ENCODE data around the gene WWC2. TPM values are rescaled to one million over a fixed set of nuclear protein-coding genes. Genes with fewer than 3 reads are reported as not detected.

Gene WWC2
- total and polyA plus RNA-seq, 2 experiments from 2014 or later = 50.5 to 74.2 TPM

- Histone ChIP-seq H3K27ac (ENCODE audit: low read depth) (no peak overlapping the region), H3K9me2 (ENCODE audit: insufficient read depth) (no peaks in the 10 kb centered on the region), H3K4me3 (no peak overlapping the region), H3K4me2 (no peak overlapping the region), H2AFZ (no peak overlapping the region), H4K20me1 (replicated peaks; ENCODE audit: insufficient read depth) (no peaks in the 10 kb centered on the region), H3F3A (replicated peaks; ENCODE audit: low read depth) (no peaks in the 10 kb centered on the region), H3K36me3 (ENCODE audit: insufficient read depth) (no peaks in the 10 kb centered on the region), H3K4me1 (ENCODE audit: insufficient read depth) (no peaks in the 10 kb centered on the region), H3K27me3 (ENCODE audit: insufficient read depth) (no peaks in the 10 kb centered on the region), H3K79me2 (replicated peaks; ENCODE audit: insufficient read depth) (no peaks in the 10 kb centered on the region)
- TF ChIP-seq CTCF (conservative IDR thresholded peaks at IDR 0.05; ENCODE audit: low read depth in 2 of 2) (no peak), ZNF462 (CRISPR knock-in tag; IDR thresholded peaks at IDR 0.05) (no peak), REST (IDR thresholded peaks at IDR 0.05; ENCODE audit: unreplicated experiment) (no peak), JUNB (IDR thresholded peaks at IDR 0.05; ENCODE audit: unreplicated experiment) (no peak), EZH2phosphoT487 (IDR thresholded peaks at IDR 0.05; ENCODE audit: unreplicated experiment) (no peak), CREB1 (CRISPR knock-in tag; IDR thresholded peaks at IDR 0.05; ENCODE audit: low read depth) (no peak), ZNF331 (CRISPR knock-in tag; IDR thresholded peaks at IDR 0.05; ENCODE audit: low read depth) (no peak), POLR2AphosphoS5 (IDR thresholded peaks at IDR 0.05; ENCODE audit: low read depth) (no peak), NANOG (IDR thresholded peaks at IDR 0.05; ENCODE audit: borderline replicate concordance) (no peak), ETS1 (IDR thresholded peaks at IDR 0.05) (no peak), ZNF114 (CRISPR knock-in tag; IDR thresholded peaks at IDR 0.05) (no peak), EZH2 (IDR thresholded peaks at IDR 0.05; ENCODE audit: low read depth, unreplicated experiment) (no peak), STAT1 (IDR thresholded peaks at IDR 0.05; ENCODE audit: unreplicated experiment) (no peak)
- Mint-ChIP-seq H3K36me3 (ENCODE audit: low read depth) (no peaks in the 10 kb centered on the region), H3K4me3 (no peak overlapping the region), H3K9me3 (no peaks in the 10 kb centered on the region), H3K4me1 (no peaks in the 10 kb centered on the region), H3K27ac (no peak overlapping the region), H3K27me3 (ENCODE audit: insufficient read depth, low read depth, poor library complexity) (peaks cover 6% of the 10 kb centered on the region)
- ATAC-seq (no peak), DNase-seq (ENCODE audit: low spot score) (no peak)
Measured at GRCh38 chr4:183349673-183350072, 250.6 kb downstream of the WWC2 start.
